ENCODE measurements around the gene POPDC2. TPM values are rescaled to one million over a fixed set of nuclear protein-coding genes. Genes with fewer than 3 reads are reported as not detected.

The POPDC2 gene
- total and polyA plus RNA-seq, 2 of the 4 experiments (the other 2 are of a cell fraction): under 0.01 to 0.29 TPM

- Histone ChIP-seq H3K23ac (ENCODE audit: low read depth, low read length) (peak overlapping the region; percentile 79; the same call in 1 of the 2 replicates), H3K18ac (ENCODE audit: low read depth, low read length) (peak overlapping the region; percentile 84), H4K20me1 (ENCODE audit: insufficient read depth, low read length) (no peaks in the 10 kb centered on the region), H2BK15ac (ENCODE audit: low read depth, low read length) (peak overlapping the region; percentile 27; the same call in 1 of the 3 replicates), H2BK5ac (ENCODE audit: low read depth, low read length, poor library complexity, severe bottlenecking) (no peak overlapping the region), H3K9me1 (ENCODE audit: insufficient read depth, low read length) (no peaks in the 10 kb centered on the region; the same call in 1 of the 2 replicates), H2AFZ (replicated peaks; ENCODE audit: low read length, poor library complexity) (peak overlapping the region; percentile 78), H2AK5ac (ENCODE audit: low read depth, low read length) (no peak overlapping the region), H3K9me3 (ENCODE audit: control insufficient read depth, insufficient read depth, low read length) (no peaks in the 10 kb centered on the region), H3K14ac (replicated peaks; ENCODE audit: low read depth, low read length) (peak overlapping the region; percentile 86), H3K56ac (ENCODE audit: extremely low read depth, insufficient read depth, low read length) (no peak overlapping the region), H3K79me1 (ENCODE audit: low read depth in 1 of 2, low read length in 2 of 2) (no peaks in the 10 kb centered on the region), H4K8ac (ENCODE audit: low read depth in 2 of 2, low read length in 2 of 2) (peak overlapping the region; percentile 22 to 84; a peak in 3 of 4 replicates), H2BK120ac (ENCODE audit: low read depth, low read length) (peak overlapping the region; percentile 84), H3K9ac (ENCODE audit: low read depth, low read length) (peak overlapping the region; percentile 48; the same call in 1 of the 2 replicates), H3K4me2 (ENCODE audit: low read depth, low read length) (peak overlapping the region; percentile 21; the same call in 1 of the 2 replicates), H3K4me3 (ENCODE audit: insufficient read depth, low read depth, low read length) (no peak overlapping the region), H3K27me3 (ENCODE audit: control insufficient read depth, insufficient read depth, low read length) (peaks cover 4% of the 10 kb centered on the region; the same call in 1 of the 2 replicates), H2AK9ac (replicated peaks; ENCODE audit: low read depth, low read length, poor library complexity) (peak overlapping the region; percentile 62), H3K27ac (ENCODE audit: insufficient read depth, low read length) (peak overlapping the region; percentile 65), H4K5ac (ENCODE audit: low read depth, low read length) (peak overlapping the region; percentile 93), H4K91ac (ENCODE audit: insufficient read depth, low read depth, low read length) (peak overlapping the region; percentile 88), H3K36me3 (ENCODE audit: control insufficient read depth, insufficient read depth, low read length) (no peaks in the 10 kb centered on the region), H3K4me1 (ENCODE audit: control insufficient read depth, insufficient read depth, low read length) (peaks cover 10% of the 10 kb centered on the region), H3K4ac (ENCODE audit: low read depth, low read length) (peak overlapping the region; percentile 93), H2BK20ac (ENCODE audit: low read depth, low read length) (peak overlapping the region; percentile 96)
- DNase-seq (peak; percentile 83), ATAC-seq (ENCODE audit: low read depth) (peak; percentile 87)
- BruUV-seq (replicated peaks): no TSS peak
- CTCF ChIA-PET: interaction anchor here (0.6 kb wide), 1 partner anchor 21 kb away, joined by 3 read pairs; no protein-coding TSS in a partner anchor
- WGBS, 2 experiments (ENCODE audit: extremely low coverage in 2 of 2, insufficient read length in 1 of 2): 76% methylated on average over 3 of the region's 8 CpGs; no CpG with 5 or more reads in 1 of the 2 experiments
- intact Hi-C loops (cut with micrococcal nuclease): no loop called here
- in situ Hi-C loops (cut with MboI; ENCODE audit: low sequenced_read_pairs): no loop called here
- POLR2A ChIA-PET (ENCODE audit: unreplicated experiment): interaction anchor here (0.6 kb wide), 1 partner anchor 573 kb away, joined by 3 read pairs; no protein-coding TSS in a partner anchor
- dilution Hi-C loops (cut with HindIII; ENCODE audit: low sequenced_read_pairs, unreplicated experiment): no loop called here
- TF ChIP-seq CEBPB (IDR thresholded peaks at IDR 0.05; ENCODE audit: low read depth, low read length) (peak; percentile 87), FOS (IDR thresholded peaks at IDR 0.05; ENCODE audit: low read depth, low read length) (peak; percentile 24; the same call in 1 of the 2 replicates), MAFK (IDR thresholded peaks at IDR 0.05; ENCODE audit: low read depth, low read length) (peak; percentile 93), NFE2L2 (IDR thresholded peaks at IDR 0.05; ENCODE audit: low read depth, low read length) (peak; percentile 59; the same call in 1 of the 2 replicates)
- TF ChIP-seq, protein P1, sequence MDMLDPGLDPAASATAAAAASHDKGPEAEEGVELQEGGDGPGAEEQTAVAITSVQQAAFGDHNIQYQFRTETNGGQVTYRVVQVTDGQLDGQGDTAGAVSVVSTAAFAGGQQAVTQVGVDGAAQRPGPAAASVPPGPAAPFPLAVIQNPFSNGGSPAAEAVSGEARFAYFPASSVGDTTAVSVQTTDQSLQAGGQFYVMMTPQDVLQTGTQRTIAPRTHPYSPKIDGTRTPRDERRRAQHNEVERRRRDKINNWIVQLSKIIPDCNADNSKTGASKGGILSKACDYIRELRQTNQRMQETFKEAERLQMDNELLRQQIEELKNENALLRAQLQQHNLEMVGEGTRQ (IDR thresholded peaks at IDR 0.05; ENCODE audit: low read depth, low read length): no peak
Measured at GRCh38 chr3:119630128-119630879, 30.1 kb downstream of the POPDC2 start.
